ENCODE data around the gene UBQLN4. TPM values are rescaled to one million over a fixed set of nuclear protein-coding genes. Genes with fewer than 3 reads are reported as not detected.

The UBQLN4 gene
- total RNA-seq, 1 experiment from 2014 or later = 37.3 TPM

DNA sequence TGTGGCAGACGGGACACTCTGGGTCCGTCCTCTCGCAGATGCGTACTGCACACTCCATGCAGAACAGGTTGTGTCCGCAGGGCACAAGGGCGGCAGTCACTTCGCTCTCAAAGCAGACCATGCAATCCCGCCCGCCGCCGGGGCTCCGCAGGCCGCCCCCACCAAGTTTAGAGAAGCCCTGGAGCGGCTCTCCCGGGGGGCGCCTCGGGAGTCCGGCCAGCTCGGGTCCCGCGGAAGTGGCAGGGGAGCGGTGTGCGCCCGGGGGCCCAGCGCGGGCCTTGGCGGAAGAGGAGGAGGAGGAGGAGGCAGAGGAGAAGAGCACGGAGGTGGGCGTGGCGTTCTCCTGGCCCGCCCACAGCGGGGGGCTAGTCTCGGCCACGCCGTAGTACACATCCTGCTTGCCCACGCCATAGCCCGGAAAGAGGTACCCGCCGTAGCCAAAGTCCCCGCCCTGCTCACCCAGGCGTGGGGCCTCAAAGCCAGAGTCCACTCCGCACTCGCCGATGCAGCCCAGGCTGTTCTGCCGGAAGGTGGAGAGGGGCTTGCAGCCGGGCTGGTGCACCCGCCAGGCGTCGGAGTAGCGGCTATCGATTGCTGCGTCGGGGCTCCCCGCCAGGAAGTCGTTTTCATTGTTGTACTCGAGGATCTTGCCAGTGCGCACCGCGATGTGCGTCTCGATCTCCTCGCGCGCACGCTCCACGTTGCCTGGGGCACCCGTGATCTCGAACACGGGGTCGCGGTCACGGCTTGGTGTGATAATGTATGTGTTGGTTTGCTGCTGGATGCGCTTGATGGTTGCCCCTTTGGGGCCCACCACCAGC is 23.2 kb upstream of the UBQLN4 start (continued):
- TF ChIP-seq ZNF219 (CRISPR knock-in tag; IDR thresholded peaks at IDR 0.05; ENCODE audit: borderline replicate concordance) (peak; percentile 42; the same call in 1 of the 2 replicates), ZMAT4 (CRISPR knock-in tag; IDR thresholded peaks at IDR 0.05) (no peak), NFE2L1 (CRISPR knock-in tag; IDR thresholded peaks at IDR 0.05) (no peak), ZNF121 (CRISPR knock-in tag; IDR thresholded peaks at IDR 0.05) (0 out of 2 replicates have a peak, but pooled peaks have one; percentile 11), PRDM15 (CRISPR knock-in tag; IDR thresholded peaks at IDR 0.05) (0 out of 2 replicates have a peak, but pooled peaks have one; percentile 8), ZNF263 (CRISPR knock-in tag; IDR thresholded peaks at IDR 0.05; ENCODE audit: low read depth) (peak; percentile 71; the same call in 1 of the 2 replicates), ERG (CRISPR knock-in tag; IDR thresholded peaks at IDR 0.05) (no peak), AFF4 (CRISPR knock-in tag; IDR thresholded peaks at IDR 0.05; ENCODE audit: borderline replicate concordance) (no peak), TEAD4 (CRISPR knock-in tag; IDR thresholded peaks at IDR 0.05) (no peak), ATF1 (CRISPR knock-in tag; IDR thresholded peaks at IDR 0.05) (no peak), ZNF138 (CRISPR knock-in tag; conservative IDR thresholded peaks at IDR 0.05) (0 out of 2 replicates have a peak, but pooled peaks have one; percentile 40), ZNF425 (CRISPR knock-in tag; conservative IDR thresholded peaks at IDR 0.05) (no peak), NR1H2 (CRISPR knock-in tag; IDR thresholded peaks at IDR 0.05) (no peak), GRHL2 (CRISPR knock-in tag; IDR thresholded peaks at IDR 0.05; ENCODE audit: insufficient replicate concordance, severe bottlenecking) (no peak), HMGA2 (CRISPR knock-in tag; IDR thresholded peaks at IDR 0.05) (no peak)
- TF ChIP-seq, protein P1, sequence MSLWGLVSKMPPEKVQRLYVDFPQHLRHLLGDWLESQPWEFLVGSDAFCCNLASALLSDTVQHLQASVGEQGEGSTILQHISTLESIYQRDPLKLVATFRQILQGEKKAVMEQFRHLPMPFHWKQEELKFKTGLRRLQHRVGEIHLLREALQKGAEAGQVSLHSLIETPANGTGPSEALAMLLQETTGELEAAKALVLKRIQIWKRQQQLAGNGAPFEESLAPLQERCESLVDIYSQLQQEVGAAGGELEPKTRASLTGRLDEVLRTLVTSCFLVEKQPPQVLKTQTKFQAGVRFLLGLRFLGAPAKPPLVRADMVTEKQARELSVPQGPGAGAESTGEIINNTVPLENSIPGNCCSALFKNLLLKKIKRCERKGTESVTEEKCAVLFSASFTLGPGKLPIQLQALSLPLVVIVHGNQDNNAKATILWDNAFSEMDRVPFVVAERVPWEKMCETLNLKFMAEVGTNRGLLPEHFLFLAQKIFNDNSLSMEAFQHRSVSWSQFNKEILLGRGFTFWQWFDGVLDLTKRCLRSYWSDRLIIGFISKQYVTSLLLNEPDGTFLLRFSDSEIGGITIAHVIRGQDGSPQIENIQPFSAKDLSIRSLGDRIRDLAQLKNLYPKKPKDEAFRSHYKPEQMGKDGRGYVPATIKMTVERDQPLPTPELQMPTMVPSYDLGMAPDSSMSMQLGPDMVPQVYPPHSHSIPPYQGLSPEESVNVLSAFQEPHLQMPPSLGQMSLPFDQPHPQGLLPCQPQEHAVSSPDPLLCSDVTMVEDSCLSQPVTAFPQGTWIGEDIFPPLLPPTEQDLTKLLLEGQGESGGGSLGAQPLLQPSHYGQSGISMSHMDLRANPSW (CRISPR knock-in tag; conservative IDR thresholded peaks at IDR 0.05; ENCODE audit: low read depth) = peak; percentile 90; the same call in 1 of the 2 replicates
- TF ChIP-seq, protein P2, sequence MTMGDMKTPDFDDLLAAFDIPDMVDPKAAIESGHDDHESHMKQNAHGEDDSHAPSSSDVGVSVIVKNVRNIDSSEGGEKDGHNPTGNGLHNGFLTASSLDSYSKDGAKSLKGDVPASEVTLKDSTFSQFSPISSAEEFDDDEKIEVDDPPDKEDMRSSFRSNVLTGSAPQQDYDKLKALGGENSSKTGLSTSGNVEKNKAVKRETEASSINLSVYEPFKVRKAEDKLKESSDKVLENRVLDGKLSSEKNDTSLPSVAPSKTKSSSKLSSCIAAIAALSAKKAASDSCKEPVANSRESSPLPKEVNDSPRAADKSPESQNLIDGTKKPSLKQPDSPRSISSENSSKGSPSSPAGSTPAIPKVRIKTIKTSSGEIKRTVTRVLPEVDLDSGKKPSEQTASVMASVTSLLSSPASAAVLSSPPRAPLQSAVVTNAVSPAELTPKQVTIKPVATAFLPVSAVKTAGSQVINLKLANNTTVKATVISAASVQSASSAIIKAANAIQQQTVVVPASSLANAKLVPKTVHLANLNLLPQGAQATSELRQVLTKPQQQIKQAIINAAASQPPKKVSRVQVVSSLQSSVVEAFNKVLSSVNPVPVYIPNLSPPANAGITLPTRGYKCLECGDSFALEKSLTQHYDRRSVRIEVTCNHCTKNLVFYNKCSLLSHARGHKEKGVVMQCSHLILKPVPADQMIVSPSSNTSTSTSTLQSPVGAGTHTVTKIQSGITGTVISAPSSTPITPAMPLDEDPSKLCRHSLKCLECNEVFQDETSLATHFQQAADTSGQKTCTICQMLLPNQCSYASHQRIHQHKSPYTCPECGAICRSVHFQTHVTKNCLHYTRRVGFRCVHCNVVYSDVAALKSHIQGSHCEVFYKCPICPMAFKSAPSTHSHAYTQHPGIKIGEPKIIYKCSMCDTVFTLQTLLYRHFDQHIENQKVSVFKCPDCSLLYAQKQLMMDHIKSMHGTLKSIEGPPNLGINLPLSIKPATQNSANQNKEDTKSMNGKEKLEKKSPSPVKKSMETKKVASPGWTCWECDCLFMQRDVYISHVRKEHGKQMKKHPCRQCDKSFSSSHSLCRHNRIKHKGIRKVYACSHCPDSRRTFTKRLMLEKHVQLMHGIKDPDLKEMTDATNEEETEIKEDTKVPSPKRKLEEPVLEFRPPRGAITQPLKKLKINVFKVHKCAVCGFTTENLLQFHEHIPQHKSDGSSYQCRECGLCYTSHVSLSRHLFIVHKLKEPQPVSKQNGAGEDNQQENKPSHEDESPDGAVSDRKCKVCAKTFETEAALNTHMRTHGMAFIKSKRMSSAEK (CRISPR knock-in tag; IDR thresholded peaks at IDR 0.05; ENCODE audit: borderline replicate concordance) = no peak

Measured in WTC11 (cell line).